PC-9 (cell line): ENCODE results near the gene PIP4P1.

Experiments
- EZH2 ChIP-seq: fragments of 200-600 bp; sonication (generic); IDR thresholded peaks from 2 replicates; pipeline ENCODE4 v1.8.0; 2017; ENCODE audit warnings: antibody characterized with exemption, low read depth
- TF ChIP-seq, protein P1 (sequence below): fragments of 200-600 bp; sonication (generic); conservative IDR thresholded peaks from 2 replicates; pipeline ENCODE4 v1.6.1; 2017; ENCODE audit warnings: mixed run types, antibody characterized with exemption, mild to moderate bottlenecking, moderate library complexity

- TF ChIP-seq, protein P1, sequence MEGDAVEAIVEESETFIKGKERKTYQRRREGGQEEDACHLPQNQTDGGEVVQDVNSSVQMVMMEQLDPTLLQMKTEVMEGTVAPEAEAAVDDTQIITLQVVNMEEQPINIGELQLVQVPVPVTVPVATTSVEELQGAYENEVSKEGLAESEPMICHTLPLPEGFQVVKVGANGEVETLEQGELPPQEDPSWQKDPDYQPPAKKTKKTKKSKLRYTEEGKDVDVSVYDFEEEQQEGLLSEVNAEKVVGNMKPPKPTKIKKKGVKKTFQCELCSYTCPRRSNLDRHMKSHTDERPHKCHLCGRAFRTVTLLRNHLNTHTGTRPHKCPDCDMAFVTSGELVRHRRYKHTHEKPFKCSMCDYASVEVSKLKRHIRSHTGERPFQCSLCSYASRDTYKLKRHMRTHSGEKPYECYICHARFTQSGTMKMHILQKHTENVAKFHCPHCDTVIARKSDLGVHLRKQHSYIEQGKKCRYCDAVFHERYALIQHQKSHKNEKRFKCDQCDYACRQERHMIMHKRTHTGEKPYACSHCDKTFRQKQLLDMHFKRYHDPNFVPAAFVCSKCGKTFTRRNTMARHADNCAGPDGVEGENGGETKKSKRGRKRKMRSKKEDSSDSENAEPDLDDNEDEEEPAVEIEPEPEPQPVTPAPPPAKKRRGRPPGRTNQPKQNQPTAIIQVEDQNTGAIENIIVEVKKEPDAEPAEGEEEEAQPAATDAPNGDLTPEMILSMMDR = no peak
- TF ChIP-seq EZH2 = no peak
Observed at GRCh38 chr14:20412876-20413743, 48.1 kb downstream of the PIP4P1 start, which contains the start of gene TEP1.
